OCI-LY1 (cell line): ENCODE results near the gene GALNT14.

Source experiments
- H2AFZ ChIP-seq: fragments of 200-600 bp; sonication (generic), shearing (Covaris generic); 2 replicates; pipeline ENCODE4 v1.6.0; 2014; ENCODE audit warnings: antibody characterized with exemption, mild to moderate bottlenecking, low read length
- H3F3A ChIP-seq: fragments of 200-600 bp; sonication (generic), shearing (Covaris generic); 2 replicates; pipeline ENCODE4 v1.6.0; 2014; ENCODE audit warnings: mild to moderate bottlenecking, antibody characterized with exemption, low read length, moderate library complexity; ENCODE audit not compliant: insufficient read depth
- H3K27ac ChIP-seq: fragments of 200-600 bp; sonication (generic); 2 replicates; pipeline ENCODE4 v1.5.1; 2014; ENCODE audit warnings: low read length, mixed run types, mild to moderate bottlenecking, low read depth; ENCODE audit not compliant: poor library complexity, severe bottlenecking
- H3K27me3 ChIP-seq: fragments of 200-600 bp; sonication (generic); 2 replicates; pipeline ENCODE4 v1.6.0; 2014; ENCODE audit warnings: antibody characterized with exemption, mild to moderate bottlenecking, low read length, moderate library complexity; ENCODE audit not compliant: insufficient read depth
- H3K36me3 ChIP-seq: fragments of 200-600 bp; sonication (generic); 2 replicates; pipeline ENCODE4 v1.6.1; 2014; ENCODE audit warnings: mild to moderate bottlenecking, antibody characterized with exemption, low read length, moderate library complexity, mixed read lengths; ENCODE audit not compliant: insufficient read depth
- H3K4me1 ChIP-seq: fragments of 200-600 bp; sonication (generic); 2 replicates; pipeline ENCODE4 v1.5.1; 2014; ENCODE audit warnings: mild to moderate bottlenecking, low read length, moderate library complexity; ENCODE audit not compliant: insufficient read depth, severe bottlenecking
- H3K4me2 ChIP-seq: fragments of 200-600 bp; sonication (generic), shearing (Covaris generic); 2 replicates; pipeline ENCODE4 v1.6.1; 2014; ENCODE audit warnings: low read length
- H3K4me3 ChIP-seq: fragments of 200-600 bp; sonication (generic); 2 replicates; pipeline ENCODE4 v1.5.1; 2014; ENCODE audit warnings: low read length, low read depth, mild to moderate bottlenecking, mixed read lengths; ENCODE audit not compliant: poor library complexity, severe bottlenecking
- H3K79me2 ChIP-seq: fragments of 200-600 bp; shearing (Covaris generic); 2 replicates; pipeline ENCODE4 v1.6.1; 2016; ENCODE audit warnings: mixed run types, low read length, mixed read lengths; ENCODE audit not compliant: insufficient read depth
- H3K9ac ChIP-seq: fragments of 200-600 bp; sonication (generic), shearing (Covaris generic); 2 replicates; pipeline ENCODE4 v1.6.1; 2014; ENCODE audit warnings: mild to moderate bottlenecking, low read length, mixed read lengths
- H3K9me2 ChIP-seq: fragments of 200-600 bp; sonication (generic), shearing (Covaris generic); 2 replicates; pipeline ENCODE4 v1.6.1; 2014; ENCODE audit warnings: low read depth, mild to moderate bottlenecking, low read length, mixed read lengths
- H3K9me3 ChIP-seq: fragments of 200-600 bp; shearing (Covaris generic); 2 replicates; pipeline ENCODE4 v1.6.1; 2014; ENCODE audit warnings: low read length, mixed read lengths
- H4K20me1 ChIP-seq: fragments of 200-600 bp; sonication (generic), shearing (Covaris generic); 2 replicates; pipeline ENCODE4 v1.6.0; 2016; ENCODE audit warnings: mild to moderate bottlenecking, low read length; ENCODE audit not compliant: insufficient read depth
- CTCF ChIP-seq: fragments of 200-600 bp; sonication (generic), shearing (Covaris generic); IDR thresholded peaks from 2 replicates; pipeline ENCODE4 v1.5.1; 2017; ENCODE audit warnings: mild to moderate bottlenecking, antibody characterized with exemption, low read length, moderate library complexity, mixed read lengths
- EZH2 ChIP-seq: fragments of 200-600 bp; sonication (generic), shearing (Covaris generic); IDR thresholded peaks from 2 replicates; pipeline ENCODE4 v1.8.0; 2017; ENCODE audit warnings: borderline replicate concordance, mixed run types, mild to moderate bottlenecking, antibody characterized with exemption, low read length, moderate library complexity, mixed read lengths

The GALNT14 gene

GRCh38 chr2:30936977-30937376 lies 201.3 kb downstream of the GALNT14 start:
- H4K20me1 ChIP-seq: no peaks in the 10 kb centered on the region
- no peak overlapping the region for H3K9ac ChIP-seq
- H3K4me3 ChIP-seq: no peak overlapping the region
- no peak overlapping the region for H2AFZ ChIP-seq
- H3K9me3 ChIP-seq: no peaks in the 10 kb centered on the region
- H3K79me2 ChIP-seq: no peaks in the 10 kb centered on the region
- H3F3A ChIP-seq: no peaks in the 10 kb centered on the region
- H3K27ac ChIP-seq: no peak overlapping the region
- H3K27me3 ChIP-seq: 0 out of 2 replicates have a peak, but pooled peaks cover 3% of the 10 kb centered on the region
- no peak overlapping the region for H3K4me2 ChIP-seq
- TF ChIP-seq EZH2 (no peak), CTCF (no peak)
- no peaks in the 10 kb centered on the region for H3K9me2 ChIP-seq
- H3K4me1 ChIP-seq: no peaks in the 10 kb centered on the region
- no peaks in the 10 kb centered on the region for H3K36me3 ChIP-seq

GRCh38 chr2:30935795-30936194 lies 202.4 kb downstream of the GALNT14 start:
- Histone ChIP-seq H3K79me2 (no peaks in the 10 kb centered on the region), H4K20me1 (no peaks in the 10 kb centered on the region), H3K9me2 (no peaks in the 10 kb centered on the region), H3K9me3 (no peaks in the 10 kb centered on the region), H3F3A (no peaks in the 10 kb centered on the region), H3K36me3 (no peaks in the 10 kb centered on the region), H3K4me3 (no peak overlapping the region), H2AFZ (no peak overlapping the region), H3K27ac (no peak overlapping the region), H3K4me2 (no peak overlapping the region), H3K9ac (no peak overlapping the region), H3K4me1 (no peaks in the 10 kb centered on the region), H3K27me3 (no peaks in the 10 kb centered on the region)
- no peak for TF ChIP-seq EZH2
- no peak for TF ChIP-seq CTCF

- H3K4me3 ChIP-seq: no peak overlapping the region
- H3K79me2 ChIP-seq: no peaks in the 10 kb centered on the region
- no peaks in the 10 kb centered on the region for H3K9me3 ChIP-seq
- no peaks in the 10 kb centered on the region for H3K9me2 ChIP-seq
- no peaks in the 10 kb centered on the region for H3K4me1 ChIP-seq
- H3F3A ChIP-seq: no peaks in the 10 kb centered on the region
- H3K27ac ChIP-seq: no peak overlapping the region
- H3K36me3 ChIP-seq: no peaks in the 10 kb centered on the region
- TF ChIP-seq CTCF (no peak), EZH2 (no peak)
- no peaks in the 10 kb centered on the region for H4K20me1 ChIP-seq
- no peak overlapping the region for H2AFZ ChIP-seq
- H3K4me2 ChIP-seq: no peak overlapping the region
- no peaks in the 10 kb centered on the region for H3K27me3 ChIP-seq
- H3K9ac ChIP-seq: no peak overlapping the region
Observed at GRCh38 chr2:30934066-30934465, 204.2 kb downstream of the GALNT14 start.
